HepG2 (cell line): ENCODE results near the gene BICDL1. TPM values are rescaled to one million over a fixed set of nuclear protein-coding genes. Genes with fewer than 3 reads are reported as not detected.
A peak's percentile ranks its signal among the peaks of the same experiment; 100 is the strongest.

Source experiments
- CREBL2 ChIP-seq: sonication (generic); formaldehyde crosslinking; IDR thresholded peaks from 2 replicates; pipeline ENCODE4 v1.8.1; 2023; ENCODE audit warnings: missing genetic modification reagents, mild to moderate bottlenecking, borderline replicate concordance
- GATAD1 ChIP-seq: IDR thresholded peaks from 2 replicates; pipeline ENCODE4 v1.6.1; 2016; ENCODE audit warnings: missing genetic modification reagents, missing compliant biosample characterization
- HOXA3 ChIP-seq: sonication (generic); formaldehyde crosslinking; IDR thresholded peaks from 2 replicates; pipeline ENCODE4 v1.5.0; 2020; ENCODE audit warnings: missing genetic modification reagents
- HOXA9 ChIP-seq: sonication (generic); formaldehyde crosslinking; IDR thresholded peaks from 2 replicates; pipeline ENCODE4 v1.8.1; 2022; ENCODE audit warnings: missing genetic modification reagents, mild to moderate bottlenecking, moderate library complexity, borderline replicate concordance
- IKZF1 ChIP-seq: fragments of 450-650 bp; IDR thresholded peaks from 2 replicates; pipeline ENCODE4 v1.7.1; 2016
- LBX2 ChIP-seq: sonication (generic); formaldehyde crosslinking; IDR thresholded peaks from 2 replicates; pipeline ENCODE4 v1.5.0; 2020; ENCODE audit warnings: missing genetic modification reagents, mild to moderate bottlenecking, borderline replicate concordance
- MAFG ChIP-seq: sonication (generic); formaldehyde crosslinking; IDR thresholded peaks from 2 replicates; pipeline ENCODE4 v1.5.1; 2020; ENCODE audit warnings: mild to moderate bottlenecking, missing genetic modification reagents
- NR0B2 ChIP-seq: sonication (generic); formaldehyde crosslinking; IDR thresholded peaks from 2 replicates; pipeline ENCODE4 v1.4.0; 2020; ENCODE audit warnings: mild to moderate bottlenecking, missing genetic modification reagents
- PATZ1 ChIP-seq: sonication (generic); formaldehyde crosslinking; IDR thresholded peaks from 2 replicates; pipeline ENCODE4 v1.4.0; 2020; ENCODE audit warnings: missing genetic modification reagents
- XRCC5 ChIP-seq: fragments of 200-400 bp; formaldehyde crosslinking; optimal IDR thresholded peaks from 2 replicates; pipeline ENCODE3; 2017; ENCODE audit warnings: mild to moderate bottlenecking, low read length
- ZBTB25 ChIP-seq: IDR thresholded peaks from 2 replicates; pipeline ENCODE4 v1.6.1; 2018; ENCODE audit warnings: missing genetic modification reagents
- ZNF180 ChIP-seq: sonication (generic); formaldehyde crosslinking; IDR thresholded peaks from 2 replicates; pipeline ENCODE4 v1.4.0; 2020; ENCODE audit warnings: low read depth, missing genetic modification reagents, borderline replicate concordance
- ZNF264 ChIP-seq: sonication (generic); formaldehyde crosslinking; IDR thresholded peaks from 2 replicates; pipeline ENCODE4 v1.4.0; 2020; ENCODE audit warnings: missing genetic modification reagents
- ZNF337 ChIP-seq: sonication (generic); formaldehyde crosslinking; IDR thresholded peaks from 2 replicates; pipeline ENCODE4 v1.5.1; 2020; ENCODE audit warnings: missing genetic modification reagents, low read depth, mild to moderate bottlenecking, borderline replicate concordance
- ZNF431 ChIP-seq: sonication (generic); formaldehyde crosslinking; IDR thresholded peaks from 2 replicates; pipeline ENCODE4 v1.9.0; 2022; ENCODE audit warnings: missing genetic modification reagents, low read depth, mild to moderate bottlenecking, borderline replicate concordance
- ZNF503 ChIP-seq: sonication (generic); formaldehyde crosslinking; IDR thresholded peaks from 2 replicates; pipeline ENCODE4 v1.4.0; 2020; ENCODE audit warnings: missing genetic modification reagents
- ZNF703 ChIP-seq: sonication (generic); formaldehyde crosslinking; IDR thresholded peaks from 2 replicates; pipeline ENCODE4 v1.5.1; 2020; ENCODE audit warnings: missing genetic modification reagents, mild to moderate bottlenecking, moderate library complexity, borderline replicate concordance
- ZSCAN21 ChIP-seq: sonication (generic); formaldehyde crosslinking; IDR thresholded peaks from 2 replicates; pipeline ENCODE4 v1.8.0; 2022; ENCODE audit warnings: mild to moderate bottlenecking, missing genetic modification reagents, moderate library complexity, borderline replicate concordance
- polyA plus RNA-seq, 8 experiments: library from polyadenylated mRNA; depleted of rRNA in 3 of 8; stranded (reverse) in 7 of 8; unstranded in 1 of 8; fragments of >200 nt; fragmentation: Illumina TruSeq in 4 of 8; extraction: Trizol in 4 of 8; gene quantifications; 2 replicates each; pipeline versions ENCODE4 v1.2.1 to v1.2.3, GENCODE V29; 2011 to 2016; ENCODE audit warnings: low read depth in 4 of 8, missing spikeins in 1 of 8, mixed read lengths in 1 of 8; ENCODE audit not compliant: insufficient read depth in 1 of 8
- total RNA-seq, 5 experiments: library from RNA; depleted of rRNA; stranded (reverse); fragments of >200 nt; fragmentation: Illumina TruSeq; extraction: Trizol; gene quantifications; 2 replicates each; pipeline ENCODE4 v1.2.3, GENCODE V29; 2016; ENCODE audit warnings: low read depth in 1 of 5
- TF ChIP-seq, protein P1 (sequence below): sonication (generic); formaldehyde crosslinking; conservative IDR thresholded peaks from 2 replicates; pipeline ENCODE4 v1.8.0; 2022; ENCODE audit warnings: low read depth, missing genetic modification reagents
- TF ChIP-seq, protein P2 (sequence below): sonication (generic); formaldehyde crosslinking; IDR thresholded peaks from 2 replicates; pipeline ENCODE4 v1.8.0; 2022; ENCODE audit warnings: missing genetic modification reagents, low read depth, mild to moderate bottlenecking, borderline replicate concordance

Gene BICDL1
- total and polyA plus RNA-seq, 2 of the 13 experiments (the other 11 are each of a cell fraction or from before 2014, with no cell fraction given): 3.6 to 9.7 TPM

DNA sequence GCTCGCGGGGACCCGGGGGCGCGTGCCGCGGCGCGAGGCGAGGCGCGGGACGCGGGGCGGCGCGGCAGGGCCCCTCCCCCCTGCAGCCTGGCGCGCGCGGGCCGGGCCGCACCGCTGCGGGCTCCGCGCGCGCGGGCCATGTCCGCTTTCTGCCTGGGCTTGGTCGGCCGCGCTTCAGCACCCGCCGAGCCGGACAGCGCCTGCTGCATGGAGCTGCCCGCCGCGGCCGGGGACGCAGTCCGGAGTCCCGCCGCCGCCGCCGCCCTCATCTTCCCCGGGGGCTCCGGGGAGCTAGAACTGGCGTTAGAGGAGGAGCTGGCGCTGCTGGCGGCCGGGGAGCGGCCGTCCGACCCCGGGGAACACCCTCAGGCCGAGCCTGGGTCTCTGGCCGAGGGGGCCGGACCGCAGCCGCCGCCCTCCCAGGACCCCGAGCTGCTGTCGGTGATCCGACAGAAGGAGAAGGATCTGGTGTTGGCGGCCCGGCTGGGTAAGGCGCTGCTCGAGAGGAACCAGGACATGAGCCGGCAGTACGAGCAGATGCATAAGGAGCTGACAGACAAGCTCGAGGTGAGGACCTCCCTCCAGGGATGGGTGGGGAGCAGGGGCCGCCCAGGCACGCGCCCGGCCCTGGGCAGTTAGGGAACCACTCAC, 820 bp downstream of the BICDL1 start (continued):
- TF ChIP-seq, protein P1, sequence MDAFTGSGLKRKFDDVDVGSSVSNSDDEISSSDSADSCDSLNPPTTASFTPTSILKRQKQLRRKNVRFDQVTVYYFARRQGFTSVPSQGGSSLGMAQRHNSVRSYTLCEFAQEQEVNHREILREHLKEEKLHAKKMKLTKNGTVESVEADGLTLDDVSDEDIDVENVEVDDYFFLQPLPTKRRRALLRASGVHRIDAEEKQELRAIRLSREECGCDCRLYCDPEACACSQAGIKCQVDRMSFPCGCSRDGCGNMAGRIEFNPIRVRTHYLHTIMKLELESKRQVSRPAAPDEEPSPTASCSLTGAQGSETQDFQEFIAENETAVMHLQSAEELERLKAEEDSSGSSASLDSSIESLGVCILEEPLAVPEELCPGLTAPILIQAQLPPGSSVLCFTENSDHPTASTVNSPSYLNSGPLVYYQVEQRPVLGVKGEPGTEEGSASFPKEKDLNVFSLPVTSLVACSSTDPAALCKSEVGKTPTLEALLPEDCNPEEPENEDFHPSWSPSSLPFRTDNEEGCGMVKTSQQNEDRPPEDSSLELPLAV (CRISPR knock-in tag): peak; percentile 65; the same call in 1 of the 2 replicates
- TF ChIP-seq XRCC5 (no peak), ZNF703 (no peak), ZNF431 (0 out of 2 replicates have a peak, but pooled peaks have one; percentile 32), NR0B2 (CRISPR knock-in tag) (peak; percentile 81; the same call in 1 of the 2 replicates), HOXA9 (CRISPR knock-in tag) (no peak; the same call in 1 of the 2 replicates), ZNF180 (CRISPR knock-in tag) (no peak), MAFG (CRISPR knock-in tag) (no peak), HOXA3 (peak; percentile 59), ZSCAN21 (CRISPR knock-in tag) (peak; percentile 60; the same call in 1 of the 2 replicates), ZBTB25 (no peak), LBX2 (CRISPR knock-in tag) (0 out of 2 replicates have a peak, but pooled peaks have one; percentile 63), IKZF1 (no peak), ZNF264 (0 out of 2 replicates have a peak, but pooled peaks have one; percentile 66), ZNF337 (CRISPR knock-in tag) (no peak), CREBL2 (CRISPR knock-in tag) (peak; percentile 46; the same call in 1 of the 2 replicates), GATAD1 (CRISPR knock-in tag) (0 out of 2 replicates have a peak, but pooled peaks have one; percentile 39), PATZ1 (CRISPR knock-in tag) (peak; percentile 47; the same call in 1 of the 2 replicates), ZNF503 (CRISPR knock-in tag) (0 out of 2 replicates have a peak, but pooled peaks have one; percentile 28)
- TF ChIP-seq, protein P2, sequence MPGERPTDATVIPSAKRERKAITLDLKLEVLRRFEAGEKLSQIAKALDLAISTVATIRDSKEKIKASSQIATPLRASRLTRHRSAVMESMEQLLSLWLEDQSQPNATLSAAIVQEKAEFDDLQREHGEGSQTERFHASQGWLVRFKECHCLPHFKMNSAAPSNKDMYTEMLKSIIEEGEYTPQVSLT (CRISPR knock-in tag): no peak
